ENCODE measurements around the gene CDH13.
A peak's percentile ranks its signal among the peaks of the same experiment; 100 is the strongest.

The CDH13 gene

GRCh38 chr16:82699711-82700495 is 73.1 kb downstream of the CDH13 start:
- peak; percentile 93 for DNase-seq

GRCh38 chr16:82700541-82701235 is 73.9 kb downstream of the CDH13 start:
- peak; percentile 57 for DNase-seq

GRCh38 chr16:82701442-82701955 is 74.7 kb downstream of the CDH13 start:
- DNase-seq, result peak; percentile 29

GRCh38 chr16:82703161-82703560 is 76.4 kb downstream of the CDH13 start:
- DNase-seq, result no peak

- no peak for DNase-seq
These were observed 77.4 kb downstream of the CDH13 start for GRCh38 chr16:82703871-82704768.

- no peak for DNase-seq
These were observed 83.2 kb downstream of the CDH13 start for GRCh38 chr16:82709987-82710386.

- DNase-seq, result no peak
These were observed 87.0 kb downstream of the CDH13 start for GRCh38 chr16:82713778-82714177.

- no peak for DNase-seq
These were observed 88.4 kb downstream of the CDH13 start for GRCh38 chr16:82715160-82715559.

DNA sequence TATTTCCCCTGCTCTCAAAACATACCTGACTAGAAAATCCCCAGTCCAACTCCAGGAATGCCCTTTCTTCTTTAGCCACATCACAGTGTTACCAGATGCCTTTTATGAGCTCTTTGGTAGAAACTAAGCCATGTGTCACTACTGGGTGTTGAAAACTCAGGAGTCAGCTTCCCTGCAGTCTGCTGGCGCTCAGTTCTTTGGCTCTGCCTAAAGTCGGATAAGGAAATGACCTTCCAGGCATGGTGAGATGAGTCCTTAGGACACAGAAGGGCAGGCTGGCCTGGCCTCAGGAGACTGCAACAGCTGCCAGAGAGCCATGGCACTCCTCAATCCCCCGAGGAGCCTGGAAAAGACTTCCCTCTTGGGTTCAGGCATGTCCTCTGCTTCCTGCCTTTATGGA is 89.1 kb downstream of the CDH13 start:
- no peak for DNase-seq

DNA sequence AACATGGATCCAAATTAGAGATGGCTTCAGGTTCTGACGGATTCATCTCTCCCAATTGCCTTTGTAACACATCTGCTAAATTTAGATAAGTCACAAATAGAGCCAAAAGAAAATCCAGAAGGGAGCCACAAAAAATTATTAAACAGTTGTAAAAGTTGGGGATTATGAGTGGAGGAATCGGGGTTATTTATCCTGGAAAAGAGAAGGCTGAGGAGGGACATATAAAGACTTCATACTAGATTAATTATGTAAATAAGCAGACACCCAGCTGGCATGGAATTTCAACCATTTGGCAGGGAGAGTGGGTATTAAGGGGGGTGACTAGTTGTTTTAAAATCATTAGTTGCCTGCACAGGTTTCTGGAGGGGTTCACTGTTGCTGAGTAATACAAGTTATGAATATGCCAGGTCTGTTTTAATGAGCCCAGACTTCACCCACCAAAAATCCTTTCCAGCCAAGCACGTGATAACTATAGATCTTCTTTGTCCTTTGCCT is 89.6 kb downstream of the CDH13 start:
- no peak for DNase-seq

- DNase-seq, result no peak
These were observed 93.6 kb downstream of the CDH13 start for GRCh38 chr16:82720414-82720813.

DNA sequence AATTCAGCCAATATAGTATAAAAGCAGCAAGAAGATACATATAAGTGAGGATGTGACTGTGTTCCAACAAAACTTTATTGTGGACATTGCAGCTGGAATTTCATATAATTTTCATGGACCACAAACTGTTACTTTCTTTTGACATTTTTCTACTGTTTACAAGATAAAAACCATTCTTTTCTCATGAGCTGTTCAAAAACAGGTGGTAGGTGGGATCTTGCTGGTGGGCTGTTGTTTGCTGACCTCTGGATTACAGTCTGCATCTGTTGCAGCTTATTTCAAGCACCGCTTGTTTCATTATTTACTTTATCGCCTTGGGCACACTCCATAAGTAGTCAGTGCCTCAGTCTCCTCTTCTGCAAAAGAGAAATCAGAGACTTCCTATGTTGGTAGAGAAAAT is 99.5 kb downstream of the CDH13 start:
- no peak for DNase-seq

DNA sequence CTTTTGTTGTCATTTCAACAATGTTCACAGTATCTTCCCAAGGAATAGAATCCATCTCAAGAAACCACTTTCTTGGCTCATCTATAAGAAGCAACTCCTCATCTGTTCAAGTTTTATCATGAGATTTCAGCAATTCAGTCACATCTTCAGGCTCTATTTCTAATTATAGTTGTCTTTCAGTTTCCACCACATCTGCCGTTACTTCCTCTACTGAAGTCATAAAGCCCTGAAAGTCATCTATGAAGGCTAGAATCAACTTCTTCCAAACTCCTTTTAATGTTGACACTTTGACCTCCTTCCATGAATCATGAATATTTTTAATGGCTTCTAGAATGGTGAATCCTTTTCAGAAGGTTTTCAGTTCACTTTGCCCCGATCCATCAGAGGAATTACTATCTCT is 102.1 kb downstream of the CDH13 start:
- no peak for DNase-seq

DNA sequence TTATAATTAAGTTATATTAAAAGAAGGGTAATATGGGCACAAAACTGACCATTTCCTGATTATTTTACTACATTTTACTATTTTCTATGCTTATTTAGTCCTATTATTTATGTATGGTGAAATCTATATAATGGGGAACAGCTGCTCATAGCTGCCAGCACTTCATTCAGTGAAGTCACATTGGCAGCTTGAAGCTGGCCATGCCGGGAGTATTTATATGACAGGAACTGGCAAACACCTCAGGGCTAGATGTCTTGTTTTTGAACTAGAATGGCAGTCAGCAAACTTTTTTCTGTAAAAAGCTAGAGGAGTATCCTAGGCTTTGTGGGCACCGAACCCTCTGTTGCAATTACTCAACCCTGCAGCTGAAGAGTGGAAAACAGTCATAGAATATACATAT is 104.1 kb downstream of the CDH13 start:
- no peak for DNase-seq

- no peak for DNase-seq
These were observed 105.7 kb downstream of the CDH13 start for GRCh38 chr16:82732461-82732860.

- no peak for DNase-seq
These were observed 108.4 kb downstream of the CDH13 start for GRCh38 chr16:82735186-82735585.

DNA sequence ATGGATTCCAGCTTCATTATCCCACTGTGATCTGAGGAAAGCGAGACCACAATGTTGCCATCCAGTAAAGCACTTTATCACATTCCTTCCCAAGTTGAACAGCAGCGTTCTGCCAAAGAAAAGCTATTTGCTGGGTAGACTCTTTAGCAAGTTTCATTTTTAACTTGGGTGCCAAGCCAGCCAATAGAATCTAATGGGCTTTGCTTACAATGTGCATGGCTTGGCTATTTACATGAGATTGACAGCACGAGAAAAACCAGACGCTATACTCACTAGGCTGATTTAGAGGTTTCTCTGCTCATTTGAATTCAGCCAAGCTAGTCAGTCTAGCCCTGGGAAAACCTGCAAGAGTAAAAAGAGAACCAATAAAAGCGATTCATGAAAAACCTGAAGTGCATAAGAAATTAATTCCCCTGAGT is 108.9 kb downstream of the CDH13 start:
- peak; percentile 65 for DNase-seq

DNA sequence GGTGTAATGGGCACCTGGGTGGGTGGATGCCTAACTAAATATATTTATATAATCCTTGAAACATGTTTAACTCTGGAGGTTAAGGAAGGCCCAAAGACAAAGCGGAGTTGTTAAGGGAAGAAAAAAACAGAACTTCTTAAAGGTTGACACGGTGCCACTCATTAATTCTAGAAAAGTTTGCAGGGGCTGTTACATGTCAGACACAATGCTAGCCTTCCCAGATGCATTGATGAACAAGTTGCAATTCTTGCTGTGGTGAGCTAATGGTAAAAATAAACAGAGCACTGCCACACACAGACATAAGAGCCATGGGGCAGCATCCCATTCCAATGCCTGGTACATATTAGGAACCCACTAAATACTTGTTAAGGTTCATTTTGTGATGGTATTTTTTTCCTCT is 109.5 kb downstream of the CDH13 start:
- no peak for DNase-seq

DNA sequence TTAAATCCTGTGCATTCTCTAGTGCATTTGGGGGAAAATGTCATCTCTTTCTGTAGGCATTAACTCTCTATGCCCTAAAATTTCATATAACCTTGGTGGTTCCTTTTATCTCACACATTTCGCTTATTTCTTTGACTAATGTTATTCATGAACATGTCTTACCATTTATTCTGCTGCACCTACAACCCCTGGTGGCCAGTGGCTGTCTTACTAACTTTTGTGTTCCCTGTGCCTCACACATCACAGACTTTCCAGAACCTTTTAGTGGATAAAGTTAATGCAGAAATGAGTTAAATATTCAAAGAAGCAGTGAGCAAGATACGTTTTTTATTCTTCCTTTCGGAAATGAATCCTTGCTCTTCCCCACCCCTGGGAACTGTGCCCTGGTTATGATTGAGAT is 111.9 kb downstream of the CDH13 start:
- DNase-seq, result no peak

- peak; percentile 42 for DNase-seq
These were observed 114.4 kb downstream of the CDH13 start for GRCh38 chr16:82741073-82741615.

GRCh38 chr16:82744958-82745357 is 118.2 kb downstream of the CDH13 start:
- no peak for DNase-seq

GRCh38 chr16:82748026-82748425 is 121.3 kb downstream of the CDH13 start:
- DNase-seq, result peak; percentile 68
